Activated naive CD4-positive, alpha-beta T cell (primary cell): ENCODE data around the gene PABPC1L.
"Not testable (repeated sequence)": the region's sequence is repeated elsewhere in the genome, so short reads cannot be mapped to it uniquely, and the experiment has no call there.

Experiments used
- DNase-seq, 4 experiments: peaks; one replicate each; lab custom pipeline; 2025; lab: John Stamatoyannopoulos, UW

The PABPC1L gene

GRCh38 chr20:44909872-44910689 lies at the start of gene PABPC1L:
Gene PABPC1L (plus strand): TSS chr20:44910060. CDS start chr20:44910144, 84 bp downstream.
- peak; percentile 22 to 72 (median 38) for DNase-seq

- no peak for DNase-seq
These were observed 48.3 kb upstream of the PABPC1L start for GRCh38 chr20:44861531-44862006.

GRCh38 chr20:44862286-44862685 lies 47.6 kb upstream of the PABPC1L start:
- DNase-seq, result no peak

GRCh38 chr20:44863365-44864084 lies 46.3 kb upstream of the PABPC1L start:
- not testable (repeated sequence) for DNase-seq

- DNase-seq, result not testable (repeated sequence)
These were observed 45.4 kb upstream of the PABPC1L start for GRCh38 chr20:44864493-44864892.

- no peak for DNase-seq
These were observed 43.0 kb upstream of the PABPC1L start for GRCh38 chr20:44866703-44867335.

- DNase-seq, result no peak
These were observed 40.4 kb upstream of the PABPC1L start for GRCh38 chr20:44869471-44869870.

GRCh38 chr20:44882360-44882759 lies 27.5 kb upstream of the PABPC1L start:
- not testable (repeated sequence) for DNase-seq

GRCh38 chr20:44883214-44883902 lies 26.5 kb upstream of the PABPC1L start:
- no peak for DNase-seq

- DNase-seq, result no peak
These were observed 24.9 kb upstream of the PABPC1L start for GRCh38 chr20:44884907-44885391.

- DNase-seq, result peak; percentile 89 to 97 (median 94)
These were observed 24.2 kb upstream of the PABPC1L start, which contains the start of gene YWHAB for GRCh38 chr20:44885392-44886265. Gene YWHAB (plus strand): TSS chr20:44885705. CDS start chr20:44901534, 15,829 bp downstream.

GRCh38 chr20:44886266-44886651 lies 23.6 kb upstream of the PABPC1L start:
- no peak for DNase-seq

GRCh38 chr20:44886828-44887227 lies 23.0 kb upstream of the PABPC1L start:
- DNase-seq, result no peak

- DNase-seq, result no peak
These were observed 22.4 kb upstream of the PABPC1L start for GRCh38 chr20:44887466-44887865.

GRCh38 chr20:44888226-44889103 lies 21.4 kb upstream of the PABPC1L start:
- DNase-seq, result no peak

GRCh38 chr20:44891826-44892225 lies 18.0 kb upstream of the PABPC1L start:
- DNase-seq, result no peak

- no peak for DNase-seq
These were observed 14.9 kb upstream of the PABPC1L start for GRCh38 chr20:44894959-44895358.

GRCh38 chr20:44896583-44896982 lies 13.3 kb upstream of the PABPC1L start:
- no peak for DNase-seq

- DNase-seq, result no peak
These were observed 12.7 kb upstream of the PABPC1L start for GRCh38 chr20:44897133-44897532.
